Duodenal mucosa (tissue), 2 donors: Measurements from ENCODE around the gene U2AF2.
"Not testable (repeated sequence)": the region's sequence is repeated elsewhere in the genome, so short reads cannot be mapped to it uniquely, and the experiment has no call there.

ENCODE experiments used
- H3K27ac ChIP-seq: one replicate; pipeline ENCODE4 v1.7.0; 2013; ENCODE audit warnings: low read depth, low read length
- H3K27me3 ChIP-seq, 2 donors: one replicate each; pipeline ENCODE4 v1.7.0; 2013; ENCODE audit warnings: low read length in 2 of 2, control low read depth in 1 of 2; ENCODE audit not compliant: insufficient read depth in 2 of 2, control insufficient read depth in 1 of 2
- H3K36me3 ChIP-seq, 2 donors: one replicate each; pipeline ENCODE4 v1.7.0; 2013; ENCODE audit warnings: low read length in 2 of 2, control low read depth in 1 of 2; ENCODE audit not compliant: insufficient read depth in 2 of 2, control insufficient read depth in 1 of 2
- H3K4me1 ChIP-seq, 2 donors: one replicate each; pipeline ENCODE4 v1.7.0; 2013; ENCODE audit warnings: low read length in 2 of 2, control low read depth in 1 of 2; ENCODE audit not compliant: insufficient read depth in 2 of 2, control insufficient read depth in 1 of 2
- H3K4me3 ChIP-seq, 2 donors: one replicate each; pipeline ENCODE4 v1.7.0; 2013; ENCODE audit warnings: low read length in 2 of 2, low read depth in 1 of 2
- H3K9ac ChIP-seq, 2 donors: one replicate each; pipeline ENCODE4 v1.7.0; 2013; ENCODE audit warnings: low read length in 2 of 2, low read depth in 1 of 2
- H3K9me3 ChIP-seq, 2 donors: one replicate each; pipeline ENCODE4 v1.7.0; 2013; ENCODE audit warnings: low read length in 2 of 2, control low read depth in 1 of 2; ENCODE audit not compliant: control insufficient read depth in 1 of 2

The U2AF2 gene

GRCh38 chr19:55703790-55704215 lies 49.0 kb downstream of the U2AF2 start:
- Histone ChIP-seq H3K4me3 (no peak overlapping the region), H3K9me3 (no peaks in the 10 kb centered on the region), H3K27ac (no peak overlapping the region), H3K4me1 (peaks cover 12 to 14% of the 10 kb centered on the region in 2 donors), H3K27me3 (no peaks in the 10 kb centered on the region), H3K36me3 (peaks cover 11 to 22% of the 10 kb centered on the region in 2 donors), H3K9ac (no peak overlapping the region)

- H3K4me1 ChIP-seq, result peaks cover 12 to 14% of the 10 kb centered on the region in 2 donors
- H3K27me3 ChIP-seq, result no peaks in the 10 kb centered on the region
- no peak overlapping the region for H3K4me3 ChIP-seq
- no peak overlapping the region for H3K9ac ChIP-seq
- H3K9me3 ChIP-seq, result no peaks in the 10 kb centered on the region
- H3K36me3 ChIP-seq, result peaks cover 11 to 17% of the 10 kb centered on the region in 2 donors
- no peak overlapping the region for H3K27ac ChIP-seq
These were observed 49.8 kb downstream of the U2AF2 start for GRCh38 chr19:55704494-55705245.

- Histone ChIP-seq H3K27me3 (no peaks in the 10 kb centered on the region), H3K9ac (no peak overlapping the region), H3K9me3 (no peaks in the 10 kb centered on the region), H3K4me1 (peaks cover 12 to 14% of the 10 kb centered on the region in 2 donors), H3K36me3 (peaks cover 9 to 11% of the 10 kb centered on the region in 2 donors), H3K4me3 (no peak overlapping the region), H3K27ac (no peak overlapping the region)
These were observed 51.1 kb downstream of the U2AF2 start for GRCh38 chr19:55705972-55706371.

GRCh38 chr19:55711719-55712118 lies 56.9 kb downstream of the U2AF2 start:
- Histone ChIP-seq H3K9ac (no peak overlapping the region), H3K36me3 (no peaks in the 10 kb centered on the region), H3K4me3 (no peak overlapping the region), H3K27ac (no peak overlapping the region), H3K27me3 (peaks cover 0 to 10% of the 10 kb centered on the region in 2 donors), H3K4me1 (no peaks in the 10 kb centered on the region), H3K9me3 (no peaks in the 10 kb centered on the region)

GRCh38 chr19:55712804-55713631 lies 58.2 kb downstream of the U2AF2 start:
- H3K9ac ChIP-seq, result no peak overlapping the region
- no peaks in the 10 kb centered on the region for H3K36me3 ChIP-seq
- no peak overlapping the region for H3K27ac ChIP-seq
- H3K4me3 ChIP-seq, result no peak overlapping the region
- no peaks in the 10 kb centered on the region for H3K4me1 ChIP-seq
- peaks cover 0 to 10% of the 10 kb centered on the region in 2 donors for H3K27me3 ChIP-seq
- H3K9me3 ChIP-seq, result no peaks in the 10 kb centered on the region

- no peak overlapping the region for H3K9ac ChIP-seq
- H3K27me3 ChIP-seq, result peaks cover 0 to 10% of the 10 kb centered on the region in 2 donors
- no peaks in the 10 kb centered on the region for H3K36me3 ChIP-seq
- H3K4me1 ChIP-seq, result no peaks in the 10 kb centered on the region
- no peak overlapping the region for H3K27ac ChIP-seq
- no peak overlapping the region for H3K4me3 ChIP-seq
- peaks cover 0 to 2% of the 10 kb centered on the region in 2 donors for H3K9me3 ChIP-seq
These were observed 61.7 kb downstream of the U2AF2 start for GRCh38 chr19:55716531-55716930.

GRCh38 chr19:55717251-55717650 lies 62.4 kb downstream of the U2AF2 start:
- peaks cover 0 to 10% of the 10 kb centered on the region in 2 donors for H3K27me3 ChIP-seq
- no peak overlapping the region for H3K9ac ChIP-seq
- no peak overlapping the region for H3K4me3 ChIP-seq
- no peak overlapping the region for H3K27ac ChIP-seq
- no peaks in the 10 kb centered on the region for H3K36me3 ChIP-seq
- H3K4me1 ChIP-seq, result no peaks in the 10 kb centered on the region
- H3K9me3 ChIP-seq, result peaks cover 0 to 2% of the 10 kb centered on the region in 2 donors

GRCh38 chr19:55717879-55718711 lies 63.3 kb downstream of the U2AF2 start:
- not testable (repeated sequence) for H3K27ac ChIP-seq, H3K4me3 ChIP-seq, H3K9me3 ChIP-seq, H3K9ac ChIP-seq, H3K36me3 ChIP-seq, H3K4me1 ChIP-seq
- H3K27me3 ChIP-seq, result peaks cover 0 to 10% of the 10 kb centered on the region in 2 donors

- H3K27me3 ChIP-seq, result peaks cover 0 to 5% of the 10 kb centered on the region in 2 donors
- H3K4me3 ChIP-seq, result no peak overlapping the region
- no peak overlapping the region for H3K9ac ChIP-seq
- H3K9me3 ChIP-seq, result peaks cover 0 to 5% of the 10 kb centered on the region in 2 donors
- no peaks in the 10 kb centered on the region for H3K4me1 ChIP-seq
- H3K36me3 ChIP-seq, result no peaks in the 10 kb centered on the region
- H3K27ac ChIP-seq, result no peak overlapping the region
These were observed 65.4 kb downstream of the U2AF2 start for GRCh38 chr19:55720214-55720746.
